Thoracic aorta (tissue), 2 donors: ENCODE results near the gene ADSS1. TPM values are rescaled to one million over a fixed set of nuclear protein-coding genes. Genes with fewer than 3 reads are reported as not detected.
A peak's percentile ranks its signal among the peaks of the same experiment; 100 is the strongest.
"Not testable (repeated sequence)": the region's sequence is repeated elsewhere in the genome, so short reads cannot be mapped to it uniquely, and the experiment has no call there.

ENCODE experiments used
- ATAC-seq: fragments of 150-250 bp; one replicate; pipeline ENCODE4 v1.8.0; 2017; ENCODE audit warnings: low read depth; ENCODE audit not compliant: insufficient number of reproducible peaks, low FRiP score
- DNase-seq: peaks from one replicate; pipeline ENCODE4 v3.0.0-alpha.2; 2020; ENCODE audit warnings: low spot score
- H3K27ac ChIP-seq, 2 donors: fragments of 200-600 bp; sonication (generic); 1 replicate in 1 of 2; 2 replicates in 1 of 2; pipeline ENCODE4 v1.5.1; 2016; ENCODE audit warnings: mild to moderate bottlenecking in 2 of 2, moderate library complexity in 2 of 2
- H3K27me3 ChIP-seq: fragments of 200-600 bp; sonication (generic); replicated peaks from 2 replicates; pipeline ENCODE4 v1.6.0; 2016; ENCODE audit warnings: mild to moderate bottlenecking; ENCODE audit not compliant: insufficient read depth
- H3K36me3 ChIP-seq: fragments of 200-600 bp; sonication (generic); one replicate; pipeline ENCODE4 v1.5.1; 2016
- H3K4me1 ChIP-seq, 2 donors: fragments of 200-600 bp; sonication (generic); 1 replicate in 1 of 2; 2 replicates in 1 of 2; pipeline versions ENCODE4 v1.5.1 to v1.6.0; 2016; ENCODE audit warnings: low read depth in 2 of 2, mild to moderate bottlenecking in 1 of 2; ENCODE audit not compliant: control insufficient read depth in 1 of 2
- H3K4me3 ChIP-seq: fragments of 200-600 bp; sonication (generic); 2 replicates; pipeline ENCODE4 v1.5.1; 2016; ENCODE audit warnings: mild to moderate bottlenecking
- H3K9me3 ChIP-seq: fragments of 200-600 bp; sonication (generic); 2 replicates; pipeline ENCODE4 v1.5.1; 2016
- total RNA-seq, 2 donors: library from RNA; depleted of rRNA; stranded (reverse); fragments of >200 nt; gene quantifications; one replicate each; pipeline versions ENCODE4 v1.1.0 to v1.2.3, GENCODE V29; 2016
- TF ChIP-seq, protein P1 (sequence below): fragments of 200-600 bp; sonication (generic); IDR thresholded peaks from one replicate; pipeline ENCODE4 v1.5.1; 2019; ENCODE audit warnings: antibody characterized with exemption

ADSS1 gene
- total RNA-seq, 2 donors from 2014 or later, result 30.8 to 87.3 TPM

DNA sequence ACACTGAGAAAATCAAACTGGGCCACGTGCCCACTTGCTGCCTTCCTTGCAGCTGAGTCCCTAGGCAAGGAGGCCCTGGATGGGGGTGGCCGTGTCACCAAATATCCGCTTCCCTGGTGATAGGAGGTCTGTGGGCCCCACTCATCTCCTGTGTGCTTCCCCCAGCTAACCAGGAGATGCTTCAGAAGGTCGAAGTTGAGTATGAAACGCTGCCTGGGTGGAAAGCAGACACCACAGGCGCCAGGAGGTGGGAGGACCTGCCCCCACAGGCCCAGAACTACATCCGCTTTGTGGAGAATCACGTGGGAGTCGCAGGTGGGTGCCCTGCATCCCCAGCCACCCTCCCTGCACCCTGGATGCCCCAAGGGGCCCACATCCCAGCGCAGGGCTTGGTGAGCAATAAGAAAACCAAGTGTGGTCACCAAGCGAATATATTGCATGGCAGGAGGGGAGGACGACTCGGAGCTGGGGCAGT lies 22.1 kb downstream of the ADSS1 start:
- Histone ChIP-seq H3K27me3 (no peaks in the 10 kb centered on the region), H3K9me3 (no peaks in the 10 kb centered on the region), H3K36me3 (peaks cover 23% of the 10 kb centered on the region), H3K27ac (peak overlapping the region; percentile 93 to 95), H3K4me1 (peaks cover 38 to 59% of the 10 kb centered on the region in 2 donors), H3K4me3 (no peak overlapping the region)
- DNase-seq, result no peak
- TF ChIP-seq, protein P1, sequence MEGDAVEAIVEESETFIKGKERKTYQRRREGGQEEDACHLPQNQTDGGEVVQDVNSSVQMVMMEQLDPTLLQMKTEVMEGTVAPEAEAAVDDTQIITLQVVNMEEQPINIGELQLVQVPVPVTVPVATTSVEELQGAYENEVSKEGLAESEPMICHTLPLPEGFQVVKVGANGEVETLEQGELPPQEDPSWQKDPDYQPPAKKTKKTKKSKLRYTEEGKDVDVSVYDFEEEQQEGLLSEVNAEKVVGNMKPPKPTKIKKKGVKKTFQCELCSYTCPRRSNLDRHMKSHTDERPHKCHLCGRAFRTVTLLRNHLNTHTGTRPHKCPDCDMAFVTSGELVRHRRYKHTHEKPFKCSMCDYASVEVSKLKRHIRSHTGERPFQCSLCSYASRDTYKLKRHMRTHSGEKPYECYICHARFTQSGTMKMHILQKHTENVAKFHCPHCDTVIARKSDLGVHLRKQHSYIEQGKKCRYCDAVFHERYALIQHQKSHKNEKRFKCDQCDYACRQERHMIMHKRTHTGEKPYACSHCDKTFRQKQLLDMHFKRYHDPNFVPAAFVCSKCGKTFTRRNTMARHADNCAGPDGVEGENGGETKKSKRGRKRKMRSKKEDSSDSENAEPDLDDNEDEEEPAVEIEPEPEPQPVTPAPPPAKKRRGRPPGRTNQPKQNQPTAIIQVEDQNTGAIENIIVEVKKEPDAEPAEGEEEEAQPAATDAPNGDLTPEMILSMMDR, result no peak
- ATAC-seq, result no peak

DNA sequence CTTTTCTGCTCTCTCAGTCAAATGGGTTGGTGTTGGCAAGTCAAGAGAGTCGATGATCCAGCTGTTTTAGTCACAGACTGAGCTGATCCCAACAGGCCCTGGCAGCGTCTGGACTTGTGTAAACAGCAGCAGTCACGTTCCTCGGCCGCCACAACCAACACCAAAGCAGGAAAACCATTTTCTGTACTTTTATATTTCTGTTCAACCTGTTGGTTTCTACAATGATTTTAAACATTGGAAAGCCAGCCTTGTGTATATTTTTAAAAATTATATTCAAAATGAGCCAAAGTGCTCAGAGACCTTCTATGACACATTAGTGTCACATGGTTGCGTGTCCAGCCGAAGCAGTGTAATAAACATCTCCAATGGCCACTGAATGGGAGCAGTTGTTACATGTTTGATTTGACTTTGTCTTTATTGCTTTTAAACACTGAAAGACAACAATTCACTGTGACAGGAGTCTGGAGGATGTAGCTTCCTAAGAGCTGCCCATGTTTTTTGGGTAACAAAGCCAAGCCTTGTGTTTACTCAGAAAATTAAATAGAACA lies 23.0 kb downstream of the ADSS1 start:
- Histone ChIP-seq H3K4me3 (no peak overlapping the region), H3K9me3 (no peaks in the 10 kb centered on the region), H3K36me3 (peaks cover 18% of the 10 kb centered on the region), H3K27me3 (no peaks in the 10 kb centered on the region), H3K4me1 (peaks cover 39 to 67% of the 10 kb centered on the region in 2 donors), H3K27ac (peak overlapping the region; percentile 93 to 95)
- no peak for ATAC-seq
- TF ChIP-seq, protein P1, result no peak
- DNase-seq, result no peak

DNA sequence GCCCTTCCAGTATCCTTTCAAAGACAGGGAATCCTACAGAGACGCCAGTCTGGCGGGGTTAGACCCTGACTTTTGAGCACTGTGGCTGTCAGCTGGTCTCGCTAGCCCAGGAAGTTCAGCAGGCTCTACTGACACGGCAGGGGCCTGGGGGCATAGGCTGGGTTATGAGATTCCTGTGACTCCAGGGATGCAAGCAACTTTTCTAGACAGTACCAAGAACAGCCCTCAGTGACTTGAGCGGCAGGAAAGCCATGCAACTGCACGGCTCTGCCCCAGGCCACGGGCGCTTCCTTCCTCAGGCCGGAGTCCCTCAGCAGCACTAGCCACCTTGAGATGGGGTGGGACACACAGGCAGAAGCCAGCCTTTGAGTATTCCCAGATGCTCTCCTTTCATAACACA lies 23.8 kb downstream of the ADSS1 start:
- no peaks in the 10 kb centered on the region for H3K27me3 ChIP-seq
- H3K9me3 ChIP-seq, result no peaks in the 10 kb centered on the region
- TF ChIP-seq, protein P1, result no peak
- DNase-seq (no peak), ATAC-seq (no peak)
- no peak overlapping the region for H3K4me3 ChIP-seq
- H3K4me1 ChIP-seq, result peaks cover 41 to 70% of the 10 kb centered on the region in 2 donors
- H3K27ac ChIP-seq, result peak overlapping the region; percentile 93 to 95
- H3K36me3 ChIP-seq, result peaks cover 13% of the 10 kb centered on the region

DNA sequence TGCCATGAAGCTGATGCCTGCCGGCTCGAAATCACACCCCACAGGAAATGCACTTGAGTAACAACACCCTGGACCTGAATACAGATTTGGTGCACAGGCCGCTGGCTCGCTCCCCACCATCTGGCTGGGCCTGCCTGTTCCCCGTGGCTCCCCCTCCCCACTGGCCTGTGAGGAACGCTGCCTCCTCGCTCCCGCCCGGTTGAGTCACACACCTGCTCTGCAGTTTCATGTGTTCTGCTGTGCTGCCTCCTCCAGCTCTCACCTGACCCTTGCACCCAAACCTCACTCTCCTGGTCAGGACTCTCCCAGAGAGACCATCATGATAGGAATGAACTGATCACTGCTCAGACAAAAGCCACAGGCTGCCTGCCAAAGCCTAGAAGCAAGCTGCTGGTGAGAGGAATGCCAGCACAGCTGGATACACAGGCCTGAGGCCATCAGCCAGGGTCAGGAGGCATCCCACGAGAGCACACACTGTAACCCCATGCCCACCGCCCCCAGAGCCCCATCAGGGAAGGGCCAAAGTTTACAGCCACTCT lies 25.2 kb downstream of the ADSS1 start:
- peaks cover 48 to 77% of the 10 kb centered on the region in 2 donors for H3K4me1 ChIP-seq

DNA sequence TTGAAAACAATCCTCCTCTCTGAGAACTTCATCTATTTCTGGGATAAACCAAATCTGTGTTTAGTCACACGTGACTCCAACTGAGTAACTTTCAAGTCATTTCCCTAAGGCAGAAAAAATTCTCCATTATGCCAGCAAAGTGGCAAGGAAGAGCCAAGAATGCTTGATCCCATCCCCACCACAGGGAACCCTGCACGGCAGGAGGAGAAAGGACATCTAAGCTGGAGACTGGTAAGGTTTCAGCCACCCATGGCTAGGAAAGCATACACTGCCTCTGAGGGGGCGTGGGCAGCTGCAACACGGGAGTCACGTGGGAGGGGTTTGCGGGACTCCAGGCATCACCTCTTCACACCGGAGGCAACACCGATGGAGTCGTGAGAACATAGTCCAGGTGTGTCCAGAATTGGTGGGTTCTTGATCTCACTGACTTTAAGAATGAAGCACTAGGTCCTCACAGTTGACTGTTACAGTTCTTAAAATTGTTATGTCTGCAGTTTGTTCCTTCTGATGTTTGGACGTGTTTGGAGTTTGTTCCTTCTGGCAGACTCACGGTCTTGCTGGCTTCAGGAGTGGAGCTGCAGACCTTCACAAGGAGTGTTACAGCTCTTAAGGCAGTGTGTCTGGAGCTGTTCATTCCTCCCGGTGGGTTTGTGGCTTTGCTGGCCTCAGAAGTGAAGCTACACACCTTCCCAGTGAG lies 26.2 kb downstream of the ADSS1 start:
- H3K27ac ChIP-seq, result peak overlapping the region; percentile 93 to 95
- no peak for DNase-seq
- ATAC-seq, result no peak

More for the DNA sequence above, 25.2 kb downstream of the ADSS1 start:
- ATAC-seq (no peak), DNase-seq (no peak)
- H3K9me3 ChIP-seq, result no peaks in the 10 kb centered on the region
- H3K27ac ChIP-seq, result peak overlapping the region; percentile 93 to 95
- peak overlapping the region; percentile 28 for H3K4me3 ChIP-seq
- TF ChIP-seq, protein P1, result no peak
- no peaks in the 10 kb centered on the region for H3K27me3 ChIP-seq
- peaks cover 5% of the 10 kb centered on the region for H3K36me3 ChIP-seq

DNA sequence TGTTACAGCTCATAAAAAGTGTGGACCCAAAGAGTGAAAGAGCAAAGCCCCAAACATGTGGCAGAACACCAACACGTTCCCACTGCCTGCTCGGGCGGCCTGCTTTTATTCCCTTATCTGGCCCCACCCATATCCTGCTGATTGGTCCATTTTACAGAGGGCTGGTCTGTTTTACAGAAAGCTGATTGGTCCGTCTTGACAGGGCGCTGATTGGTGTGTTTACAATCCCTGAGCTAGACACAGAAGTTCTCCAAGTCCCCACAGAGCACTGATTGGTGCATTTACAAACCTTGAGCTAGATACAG lies 26.7 kb downstream of the ADSS1 start:
- not testable (repeated sequence) for H3K27me3 ChIP-seq, H3K9me3 ChIP-seq, DNase-seq, H3K36me3 ChIP-seq, ATAC-seq, H3K4me3 ChIP-seq
- peak overlapping the region; percentile 93 to 95 for H3K27ac ChIP-seq
- H3K4me1 ChIP-seq, result peaks cover 49 to 84% of the 10 kb centered on the region in 2 donors

More for the DNA sequence above, 26.2 kb downstream of the ADSS1 start:
- Histone ChIP-seq H3K36me3 (no peaks in the 10 kb centered on the region), H3K4me3 (peak overlapping the region; percentile 28), H3K4me1 (peaks cover 53 to 87% of the 10 kb centered on the region in 2 donors), H3K9me3 (no peaks in the 10 kb centered on the region), H3K27me3 (no peaks in the 10 kb centered on the region)
- TF ChIP-seq, protein P1, result no peak
